Ishikawa (cell line): ENCODE measurements around the gene ARHGEF4.

Experiments
- CEBPB ChIP-seq: IDR thresholded peaks from 2 replicates; pipeline ENCODE4 v1.6.1; 2012
- CREB1 ChIP-seq: IDR thresholded peaks from 2 replicates; pipeline ENCODE4 v1.6.1; 2012; ENCODE audit warnings: low read depth
- EGR1 ChIP-seq: IDR thresholded peaks from 2 replicates; pipeline ENCODE4 v1.6.1; 2012
- EP300 ChIP-seq: IDR thresholded peaks from 2 replicates; pipeline ENCODE4 v1.6.1; 2012; ENCODE audit warnings: borderline replicate concordance
- FOXM1 ChIP-seq: IDR thresholded peaks from 2 replicates; pipeline ENCODE4 v1.6.1; 2012; ENCODE audit warnings: low read depth, borderline replicate concordance
- MAX ChIP-seq: IDR thresholded peaks from 2 replicates; pipeline ENCODE4 v1.6.1; 2012
- NFIC ChIP-seq: IDR thresholded peaks from 2 replicates; pipeline ENCODE4 v1.6.1; 2012
- RAD21 ChIP-seq: IDR thresholded peaks from 2 replicates; pipeline ENCODE4 v1.6.1; 2012; ENCODE audit warnings: low read depth
- REST ChIP-seq: IDR thresholded peaks from 2 replicates; pipeline ENCODE4 v1.6.1; 2012; ENCODE audit warnings: low read depth, mild to moderate bottlenecking
- TAF1 ChIP-seq: IDR thresholded peaks from 2 replicates; pipeline ENCODE4 v1.6.1; 2012; ENCODE audit warnings: low read depth, mild to moderate bottlenecking
- TCF12 ChIP-seq: IDR thresholded peaks from 2 replicates; pipeline ENCODE4 v1.6.1; 2012; ENCODE audit warnings: low read depth
- TEAD4 ChIP-seq: IDR thresholded peaks from 2 replicates; pipeline ENCODE4 v1.6.1; 2012
- USF1 ChIP-seq: IDR thresholded peaks from 2 replicates; pipeline ENCODE4 v1.6.1; 2012
- YY1 ChIP-seq: IDR thresholded peaks from 2 replicates; pipeline ENCODE4 v1.6.1; 2012; ENCODE audit warnings: low read depth
- ZBTB7A ChIP-seq: IDR thresholded peaks from 2 replicates; pipeline ENCODE4 v1.6.1; 2012; ENCODE audit warnings: low read depth

Gene ARHGEF4

GRCh38 chr2:130915595-130916437 lies 79.1 kb downstream of the ARHGEF4 start:
- TF ChIP-seq REST = no peak

- TF ChIP-seq TCF12 (no peak), YY1 (no peak), MAX (no peak), EGR1 (no peak), RAD21 (no peak)
Measured at GRCh38 chr2:130916438-130916705, 79.7 kb downstream of the ARHGEF4 start.

GRCh38 chr2:130917006-130917688 lies 80.4 kb downstream of the ARHGEF4 start:
- no peak for TF ChIP-seq MAX
- TF ChIP-seq REST = no peak
- no peak for TF ChIP-seq NFIC
- no peak for TF ChIP-seq ZBTB7A
- TF ChIP-seq CEBPB = no peak

GRCh38 chr2:130918393-130918792 lies 81.7 kb downstream of the ARHGEF4 start:
- no peak for TF ChIP-seq TEAD4
- no peak for TF ChIP-seq MAX
- no peak for TF ChIP-seq ZBTB7A
- no peak for TF ChIP-seq CREB1
- TF ChIP-seq TAF1 = no peak
- no peak for TF ChIP-seq FOXM1
- TF ChIP-seq RAD21 = no peak

GRCh38 chr2:130920415-130921163 lies 83.9 kb downstream of the ARHGEF4 start:
- TF ChIP-seq FOXM1 (no peak), RAD21 (peak; percentile 78), ZBTB7A (no peak), TEAD4 (peak; percentile 91), TCF12 (no peak)

- TF ChIP-seq FOXM1 = no peak
- no peak for TF ChIP-seq EP300
- TF ChIP-seq USF1 = no peak
- TF ChIP-seq NFIC = no peak
- TF ChIP-seq MAX = no peak
- no peak for TF ChIP-seq REST
- no peak for TF ChIP-seq TAF1
- TF ChIP-seq CEBPB = no peak
- TF ChIP-seq CREB1 = no peak
- no peak for TF ChIP-seq YY1
- TF ChIP-seq TEAD4 = no peak
- TF ChIP-seq EGR1 = no peak
- no peak for TF ChIP-seq ZBTB7A
- no peak for TF ChIP-seq TCF12
- TF ChIP-seq RAD21 = no peak
Measured at GRCh38 chr2:130921164-130921476, 84.4 kb downstream of the ARHGEF4 start.
